HG03108 (cell line): ENCODE results near the gene SPTLC2.
"Not testable (repeated sequence)": the region's sequence is repeated elsewhere in the genome, so short reads cannot be mapped to it uniquely, and the experiment has no call there.

Experiments
- ATAC-seq: cut with Tn5 transposase; IDR thresholded peaks from one replicate; pipeline ENCODE4 v1.9.1; 2021; ENCODE audit warnings: moderate library complexity; ENCODE audit not compliant: unreplicated experiment

SPTLC2 gene, protein sequence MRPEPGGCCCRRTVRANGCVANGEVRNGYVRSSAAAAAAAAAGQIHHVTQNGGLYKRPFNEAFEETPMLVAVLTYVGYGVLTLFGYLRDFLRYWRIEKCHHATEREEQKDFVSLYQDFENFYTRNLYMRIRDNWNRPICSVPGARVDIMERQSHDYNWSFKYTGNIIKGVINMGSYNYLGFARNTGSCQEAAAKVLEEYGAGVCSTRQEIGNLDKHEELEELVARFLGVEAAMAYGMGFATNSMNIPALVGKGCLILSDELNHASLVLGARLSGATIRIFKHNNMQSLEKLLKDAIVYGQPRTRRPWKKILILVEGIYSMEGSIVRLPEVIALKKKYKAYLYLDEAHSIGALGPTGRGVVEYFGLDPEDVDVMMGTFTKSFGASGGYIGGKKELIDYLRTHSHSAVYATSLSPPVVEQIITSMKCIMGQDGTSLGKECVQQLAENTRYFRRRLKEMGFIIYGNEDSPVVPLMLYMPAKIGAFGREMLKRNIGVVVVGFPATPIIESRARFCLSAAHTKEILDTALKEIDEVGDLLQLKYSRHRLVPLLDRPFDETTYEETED

GRCh38 chr14:77616454-77617229 is at the start of gene SPTLC2:
TSS of gene SPTLC2 (minus strand) at chr14:77616637. CDS start at chr14:77616579, 58 bp downstream.
- peak; percentile 94 for ATAC-seq

GRCh38 chr14:77663293-77663692 is 46.9 kb upstream of the SPTLC2 start:
- no peak for ATAC-seq

DNA sequence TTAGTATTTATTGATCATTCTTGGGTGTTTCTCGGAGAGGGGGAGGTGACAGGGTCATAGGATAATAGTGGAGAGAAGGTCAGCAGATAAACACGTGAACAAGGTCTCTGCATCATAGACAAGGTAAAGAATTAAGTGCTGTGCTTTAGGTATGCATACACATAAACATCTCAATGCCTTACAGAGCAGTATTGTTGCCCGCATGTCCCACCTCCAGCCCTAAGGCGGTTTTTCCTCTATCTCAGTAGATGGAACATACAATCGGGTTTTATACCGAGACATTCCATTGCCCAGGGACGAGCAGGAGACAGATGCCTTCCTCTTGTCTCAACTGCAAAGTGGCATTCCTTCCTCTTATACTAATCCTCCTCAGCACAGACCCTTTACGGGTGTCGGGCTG is 45.1 kb upstream of the SPTLC2 start:
- not testable (repeated sequence) for ATAC-seq

GRCh38 chr14:77660754-77661153 is 44.3 kb upstream of the SPTLC2 start:
- ATAC-seq: no peak

DNA sequence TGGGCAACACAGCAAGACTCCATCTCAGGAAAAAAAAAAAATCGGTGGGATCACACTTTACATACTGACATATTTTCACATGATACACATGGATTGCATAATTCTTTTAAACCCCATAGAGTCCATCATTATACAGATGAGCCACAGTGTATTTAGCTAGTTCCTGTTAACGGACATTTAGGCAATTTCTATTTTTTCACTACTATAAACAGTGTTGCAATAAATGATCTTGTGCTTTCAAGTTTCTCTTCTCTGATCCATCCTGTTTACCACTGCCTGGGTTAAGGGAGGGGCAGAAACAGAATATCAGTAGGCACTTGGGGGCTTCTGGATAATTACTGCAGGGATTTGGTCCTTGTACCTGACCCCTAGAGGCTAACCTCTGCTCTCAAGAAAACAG is 43.4 kb upstream of the SPTLC2 start:
- ATAC-seq: no peak

DNA sequence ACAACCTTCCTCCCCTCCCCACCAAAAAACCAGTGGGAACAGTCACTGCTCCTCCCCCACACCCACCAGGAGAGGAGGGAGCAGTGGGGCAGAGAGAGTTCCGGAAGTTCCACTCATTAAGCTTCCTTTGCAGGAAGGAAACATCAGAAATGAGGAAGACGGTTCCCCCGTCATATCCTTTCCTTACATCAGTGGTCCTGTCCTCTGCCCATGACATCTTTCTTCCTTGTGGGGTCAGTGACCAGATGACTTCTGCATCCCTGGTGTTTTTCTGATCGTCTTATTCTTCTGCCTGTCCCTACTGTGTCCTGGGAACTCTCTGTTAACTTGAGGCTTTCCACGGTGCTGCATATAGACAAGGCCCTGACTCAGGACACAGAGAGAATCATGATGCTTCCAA is 40.8 kb upstream of the SPTLC2 start:
- ATAC-seq: no peak

DNA sequence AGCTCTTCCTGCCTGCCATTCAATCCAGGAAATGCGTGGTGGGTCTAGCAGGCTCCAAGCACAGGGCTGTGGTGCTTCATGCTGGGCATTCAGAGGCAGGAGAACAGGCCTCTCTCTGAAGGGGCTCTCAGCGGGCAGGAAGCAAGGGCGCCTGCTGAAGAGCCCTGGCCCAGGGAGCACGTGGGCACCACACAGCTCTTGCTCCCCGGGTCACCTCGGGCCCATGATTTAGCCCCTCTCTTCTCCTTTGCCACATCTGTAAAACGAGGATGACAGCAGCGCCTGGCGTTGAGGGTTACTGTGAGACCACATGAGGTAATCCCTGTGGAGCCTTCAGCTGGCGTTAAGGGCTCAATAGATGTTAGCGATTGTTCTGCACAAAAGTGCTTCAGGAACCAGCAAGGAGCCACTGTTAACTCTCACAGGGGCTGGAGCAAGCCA is 37.6 kb upstream of the SPTLC2 start:
- ATAC-seq: no peak

DNA sequence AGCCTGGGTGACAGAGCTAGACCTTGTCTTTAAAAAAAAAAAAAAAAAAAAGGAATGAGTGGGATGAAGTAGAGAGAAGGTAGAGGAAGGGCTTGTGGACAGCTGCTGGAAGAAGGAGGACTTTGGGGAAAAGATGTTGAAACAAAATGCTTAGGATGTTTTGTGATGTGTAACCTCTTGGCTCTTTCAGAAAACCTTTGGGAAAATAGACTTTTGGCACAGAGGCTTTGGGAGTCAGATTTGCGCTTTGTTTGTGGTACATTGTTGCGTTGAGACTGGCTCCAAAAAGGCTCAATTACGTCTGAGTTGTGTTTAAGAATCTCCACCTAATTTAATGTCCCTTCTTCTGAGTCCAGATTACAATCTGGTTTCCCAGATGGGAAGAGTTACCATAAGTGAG is 32.9 kb upstream of the SPTLC2 start:
- no peak for ATAC-seq

- no peak for ATAC-seq
Measured at GRCh38 chr14:77648520-77649200, 32.2 kb upstream of the SPTLC2 start.

DNA sequence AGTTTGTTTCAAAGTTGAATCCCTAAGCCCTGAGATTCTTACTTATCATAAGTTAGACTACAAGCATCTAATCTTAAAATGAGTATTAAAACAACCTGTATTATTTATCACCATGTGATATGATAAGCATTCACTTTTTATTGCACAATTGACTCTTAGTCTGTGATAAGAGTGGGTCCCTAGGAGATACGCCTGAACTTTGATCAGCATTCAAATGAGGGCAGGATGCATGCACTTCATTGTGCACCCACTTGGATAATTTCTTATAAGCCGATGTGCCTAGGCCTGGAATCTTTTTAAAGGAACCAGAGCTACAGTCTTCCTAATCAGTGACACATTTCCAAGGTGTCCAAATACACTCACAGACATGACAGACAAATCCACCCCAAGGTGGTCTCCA is 31.4 kb upstream of the SPTLC2 start:
- ATAC-seq: no peak

DNA sequence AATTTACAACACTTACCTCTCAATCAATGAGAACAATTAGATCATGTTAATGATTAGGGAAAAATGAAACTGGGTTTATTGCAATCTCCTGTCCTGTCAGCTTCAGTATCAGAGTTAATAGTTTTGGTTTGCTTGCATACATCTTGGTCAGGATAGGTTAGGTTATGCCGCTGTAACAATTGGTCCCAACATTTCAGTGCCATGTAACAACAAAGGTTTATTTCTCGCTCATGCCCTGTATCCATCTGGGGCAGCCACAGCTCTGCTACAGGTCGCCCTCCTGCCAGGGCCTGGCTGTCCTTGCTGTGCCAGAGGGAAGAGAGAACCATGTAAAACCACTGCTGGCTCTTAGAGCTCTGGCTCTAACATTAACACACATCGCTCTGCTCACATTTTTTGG is 30.5 kb upstream of the SPTLC2 start:
- no peak for ATAC-seq

DNA sequence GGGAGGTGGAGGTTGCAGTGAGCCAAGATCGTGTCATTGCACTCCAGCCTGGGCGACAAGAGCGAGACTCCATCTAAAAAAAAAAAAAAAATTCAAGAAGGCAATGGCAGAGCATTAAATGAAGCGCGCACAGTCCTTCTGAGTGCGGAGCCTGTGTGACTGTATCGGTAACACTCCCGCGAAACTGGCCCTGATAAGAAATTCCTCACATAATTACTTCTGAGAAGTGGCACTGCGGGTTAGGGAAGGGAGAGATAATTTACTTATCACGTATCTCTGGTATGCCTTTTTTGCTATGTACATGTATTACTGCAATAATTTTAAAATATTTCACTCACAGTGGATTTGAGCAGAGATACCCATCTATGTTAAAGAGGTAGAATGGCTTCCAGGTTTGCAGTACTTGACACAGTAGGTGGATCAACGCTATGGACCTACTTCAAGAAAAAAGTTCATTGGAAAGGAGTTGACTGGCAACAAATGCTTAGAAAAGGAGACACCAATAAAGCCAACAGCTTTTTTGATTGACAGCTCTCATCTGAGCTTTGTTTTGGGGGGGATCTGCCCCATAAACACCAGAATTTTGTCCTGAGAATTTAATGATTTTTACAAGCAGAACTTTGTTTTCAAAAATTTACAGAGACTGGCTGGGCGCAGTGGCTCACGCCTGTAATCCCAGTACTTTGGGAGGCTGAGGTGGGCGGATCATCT is 29.2 kb upstream of the SPTLC2 start:
- ATAC-seq: no peak

DNA sequence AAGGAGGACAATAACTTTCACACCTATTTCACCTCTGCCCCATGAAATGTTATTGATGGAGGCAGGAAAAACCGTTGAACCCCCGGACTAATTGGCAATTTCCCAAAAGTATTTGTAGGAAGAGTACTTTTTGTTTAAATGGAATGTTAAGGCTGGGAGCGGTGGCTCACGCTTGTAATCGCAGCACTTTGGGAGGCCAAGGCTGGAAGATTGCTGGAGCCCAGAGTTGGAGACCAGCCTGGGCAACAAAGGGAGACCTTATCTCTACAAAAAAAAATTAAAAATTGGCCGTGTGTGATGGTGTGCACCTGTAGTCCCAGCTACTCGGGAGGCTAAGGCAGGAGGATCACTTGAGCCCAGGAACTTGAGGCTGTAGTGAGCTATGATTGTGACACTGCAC is 26.0 kb upstream of the SPTLC2 start:
- ATAC-seq: no peak

- no peak for ATAC-seq
Measured at GRCh38 chr14:77641534-77642341, 25.3 kb upstream of the SPTLC2 start.

DNA sequence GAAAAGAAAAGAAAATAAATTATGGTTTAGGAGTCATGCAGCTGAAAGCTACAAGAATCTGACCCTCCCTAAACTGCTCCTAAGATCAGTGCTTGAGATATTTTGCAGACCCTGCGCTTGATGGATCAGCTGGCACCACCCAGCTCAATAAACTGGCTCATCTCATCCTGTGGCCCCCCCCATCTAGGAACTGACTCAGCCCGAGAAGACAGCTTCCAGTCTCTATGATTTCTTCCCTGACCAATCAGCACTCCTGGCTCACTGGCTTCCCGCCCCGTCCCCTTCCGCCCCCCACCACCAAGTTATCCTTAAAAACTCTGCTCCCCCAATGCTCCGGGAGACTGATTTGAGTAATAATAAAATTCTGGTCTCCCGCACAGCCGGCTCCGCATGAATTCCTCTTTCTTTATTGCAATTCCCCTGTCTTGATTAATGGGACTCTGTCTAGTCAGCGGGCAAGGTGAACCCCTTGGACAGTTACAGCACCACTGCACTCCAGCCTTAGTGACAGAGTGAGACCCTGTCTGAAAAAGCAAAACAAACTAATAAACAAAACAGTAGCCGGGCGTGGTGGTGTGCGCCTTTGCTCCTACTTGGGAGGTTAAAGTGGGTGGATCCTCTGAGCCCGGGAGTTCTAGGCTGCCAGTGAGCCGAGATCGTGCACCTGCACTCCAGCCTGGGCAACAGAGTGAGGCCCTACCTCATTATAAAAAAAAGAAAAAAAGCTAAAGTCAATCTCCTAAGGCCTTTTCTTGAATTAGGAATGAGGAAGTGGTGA is 24.5 kb upstream of the SPTLC2 start:
- ATAC-seq: no peak

DNA sequence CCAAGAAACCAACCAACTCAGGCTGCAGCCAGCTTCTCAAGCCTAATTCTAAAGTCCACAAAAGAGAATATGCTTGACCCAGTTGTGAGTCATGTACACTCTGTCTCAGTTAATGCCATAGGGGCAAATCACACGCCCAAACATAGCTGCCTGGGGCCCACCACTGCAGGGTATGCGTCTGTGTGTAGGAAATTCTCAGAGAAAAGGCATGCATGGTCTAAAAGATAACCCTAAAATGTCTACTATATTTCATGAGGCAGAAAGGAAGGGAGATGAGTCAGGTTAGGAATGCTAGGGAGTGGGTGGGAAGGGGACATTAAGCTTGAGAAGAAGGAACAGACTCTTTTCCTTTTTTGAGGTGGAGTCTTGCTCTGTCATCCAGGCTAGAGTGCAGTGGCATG is 22.3 kb upstream of the SPTLC2 start:
- ATAC-seq: no peak

DNA sequence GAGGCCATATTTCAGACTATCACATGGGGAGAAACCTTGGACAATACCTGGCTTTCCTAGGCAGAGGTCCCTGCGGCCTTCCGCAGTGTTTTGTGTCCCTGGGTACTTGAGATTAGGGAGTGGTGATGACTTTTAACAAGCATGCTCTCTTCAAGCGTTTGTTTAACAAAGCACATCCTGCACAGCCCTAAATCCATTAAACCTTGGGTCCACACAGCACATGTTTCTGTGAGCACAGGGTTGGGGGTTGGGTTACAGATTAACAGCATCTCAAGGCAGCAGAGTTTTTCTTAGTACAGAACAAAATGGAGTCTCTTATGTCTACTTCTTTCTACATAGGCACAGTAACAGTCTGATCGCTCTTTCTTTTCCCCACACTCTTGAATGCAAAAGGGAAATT is 19.4 kb upstream of the SPTLC2 start:
- ATAC-seq: not testable (repeated sequence)

DNA sequence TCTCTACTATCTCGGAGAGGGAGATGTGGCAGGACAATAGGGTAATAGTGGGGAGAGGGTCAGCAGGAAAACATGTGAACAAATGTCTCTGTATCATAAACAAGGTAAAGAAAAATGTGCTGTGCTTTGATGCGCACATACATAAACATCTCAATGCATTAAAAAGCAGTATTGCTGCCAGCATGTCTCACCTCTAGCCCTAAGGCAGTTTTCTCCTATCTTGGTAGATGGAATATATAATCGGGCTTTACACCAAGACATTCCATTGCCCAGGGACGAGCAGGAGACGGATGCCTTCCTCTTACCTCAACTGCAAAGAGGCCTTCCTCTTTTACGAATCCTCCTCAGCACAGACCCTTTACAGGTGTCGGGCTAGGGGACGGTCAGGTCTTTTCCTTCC is 19.0 kb upstream of the SPTLC2 start:
- ATAC-seq: not testable (repeated sequence)

GRCh38 chr14:77630111-77630510 is 13.7 kb upstream of the SPTLC2 start:
- ATAC-seq: no peak
